Neuronal stem cell (in vitro differentiated cells): ENCODE results near the gene PDK1.
"Not testable (repeated sequence)": the region's sequence is repeated elsewhere in the genome, so short reads cannot be mapped to it uniquely, and the experiment has no call there.

Source experiments
- DNase-seq: peaks from one replicate; pipeline ENCODE4 v3.0.0-alpha.2; 2013; ENCODE audit warnings: low spot score
- H2AFZ ChIP-seq: one replicate; pipeline ENCODE4 v1.6.1; 2013; ENCODE audit warnings: mild to moderate bottlenecking, low read length, inconsistent platforms
- H2AK5ac ChIP-seq: 2 replicates; pipeline ENCODE4 v1.6.1; 2013; ENCODE audit warnings: low read depth, mild to moderate bottlenecking, inconsistent platforms, low read length, moderate library complexity, mixed read lengths
- H2BK120ac ChIP-seq: 2 replicates; pipeline ENCODE4 v1.6.1; 2013; ENCODE audit warnings: low read depth, mild to moderate bottlenecking, inconsistent platforms, low read length, moderate library complexity, mixed read lengths
- H2BK12ac ChIP-seq: one replicate; pipeline ENCODE4 v1.6.1; 2013; ENCODE audit warnings: low read length, inconsistent platforms
- H2BK15ac ChIP-seq: 2 replicates; pipeline ENCODE4 v1.6.1; 2013; ENCODE audit warnings: mild to moderate bottlenecking, low read length, inconsistent platforms, mixed read lengths
- H2BK5ac ChIP-seq: one replicate; pipeline ENCODE4 v1.6.1; 2013; ENCODE audit warnings: inconsistent platforms, mild to moderate bottlenecking, low read length, moderate library complexity
- H3K14ac ChIP-seq: one replicate; pipeline ENCODE4 v1.6.1; 2013; ENCODE audit warnings: low read length, inconsistent platforms
- H3K18ac ChIP-seq: 2 replicates; pipeline ENCODE4 v1.6.1; 2013; ENCODE audit warnings: low read length, inconsistent platforms
- H3K23ac ChIP-seq: 2 replicates; pipeline ENCODE4 v1.6.1; 2013; ENCODE audit warnings: low read depth, mild to moderate bottlenecking, mixed read lengths, low read length, inconsistent platforms; ENCODE audit not compliant: poor library complexity
- H3K27ac ChIP-seq: replicated peaks from 3 replicates; pipeline ENCODE4 v1.5.1; 2013; ENCODE audit warnings: low read length, inconsistent platforms
- H3K27me3 ChIP-seq, 3 experiments: 2 replicates each; pipeline ENCODE4 v1.6.1; 2013; ENCODE audit warnings: low read length in 3 of 3, mild to moderate bottlenecking in 2 of 3, inconsistent platforms in 1 of 3, low read depth in 1 of 3, mixed read lengths in 1 of 3, moderate library complexity in 1 of 3; ENCODE audit not compliant: control insufficient read depth in 3 of 3, insufficient read depth in 3 of 3
- H3K36me3 ChIP-seq, 2 donors: replicated peaks in 1 of 2; 2 replicates each; pipeline ENCODE4 v1.6.1; 2013; ENCODE audit warnings: low read length in 2 of 2; ENCODE audit not compliant: control insufficient read depth in 2 of 2, insufficient read depth in 2 of 2
- H3K4ac ChIP-seq: 2 replicates; pipeline ENCODE4 v1.6.1; 2013; ENCODE audit warnings: inconsistent platforms, mild to moderate bottlenecking, low read length, moderate library complexity
- H3K4me1 ChIP-seq, 2 donors: 1 replicate in 1 of 2; 2 replicates in 1 of 2; pipeline ENCODE4 v1.6.1; 2013; ENCODE audit warnings: low read length in 2 of 2, low read depth in 1 of 2; ENCODE audit not compliant: control insufficient read depth in 2 of 2, insufficient read depth in 1 of 2
- H3K4me2 ChIP-seq: one replicate; pipeline ENCODE4 v1.6.1; 2013; ENCODE audit warnings: mild to moderate bottlenecking, low read length, inconsistent platforms; ENCODE audit not compliant: insufficient read depth, poor library complexity, severe bottlenecking
- H3K4me3 ChIP-seq, 2 donors: 2 replicates each; pipeline ENCODE4 v1.5.1; 2013; ENCODE audit warnings: low read length in 2 of 2, mild to moderate bottlenecking in 2 of 2, inconsistent platforms in 1 of 2, moderate library complexity in 1 of 2
- H3K79me1 ChIP-seq: one replicate; pipeline ENCODE4 v1.6.1; 2013; ENCODE audit warnings: low read depth, mild to moderate bottlenecking, inconsistent platforms, low read length, moderate library complexity
- H3K9ac ChIP-seq: one replicate; pipeline ENCODE4 v1.6.1; 2013; ENCODE audit warnings: mild to moderate bottlenecking, low read depth, low read length, inconsistent platforms; ENCODE audit not compliant: poor library complexity
- H3K9me3 ChIP-seq, 2 donors: replicated peaks in 1 of 2; 2 replicates each; pipeline versions ENCODE3 to v1.6.1; 2013; ENCODE audit warnings: low read length in 2 of 2, mild to moderate bottlenecking in 2 of 2, inconsistent platforms in 1 of 2, low read depth in 1 of 2, mixed read lengths in 1 of 2, moderate library complexity in 1 of 2; ENCODE audit not compliant: control insufficient read depth in 2 of 2, insufficient read depth in 1 of 2
- H4K8ac ChIP-seq: one replicate; pipeline ENCODE4 v1.6.1; 2013; ENCODE audit warnings: low read depth, mild to moderate bottlenecking, inconsistent platforms, low read length, moderate library complexity
- H4K91ac ChIP-seq: one replicate; pipeline ENCODE4 v1.6.1; 2013; ENCODE audit warnings: low read length, low read depth, mild to moderate bottlenecking, inconsistent platforms; ENCODE audit not compliant: poor library complexity
- WGBS, 2 donors: extraction: QIAGEN DNeasy Blood & Tissue Kit; methylation state at CpG; one replicate each; pipeline ENCODE4 v1.1.7; 2013; ENCODE audit warnings: missing lambda C conversion rate in 2 of 2, mixed read lengths in 1 of 2; ENCODE audit not compliant: insufficient read length in 2 of 2, insufficient replicate concordance in 1 of 2; ENCODE audit errors: extremely low coverage in 2 of 2; 5-methylcytosine and 5-hydroxymethylcytosine counted together

Gene PDK1

DNA sequence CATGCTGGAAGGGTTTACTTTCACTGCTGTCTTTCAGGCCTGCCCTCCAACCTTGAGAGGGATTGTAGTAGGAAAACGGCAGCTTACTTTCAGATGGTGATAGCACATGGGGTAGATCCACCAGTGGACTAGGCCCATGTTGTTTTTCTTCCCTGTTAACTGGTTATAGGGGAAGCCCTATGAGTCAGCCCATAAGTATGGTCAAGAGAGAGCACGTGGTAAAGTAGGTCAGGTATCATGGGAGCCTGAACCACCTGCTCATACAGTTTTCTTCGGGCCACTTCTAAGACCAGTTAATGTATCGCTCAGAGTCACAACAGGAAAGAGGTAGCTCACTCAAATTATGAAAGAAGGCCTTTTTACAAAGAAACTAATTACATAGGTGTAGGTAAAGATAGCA is 33.0 kb downstream of the PDK1 start:
- Histone ChIP-seq H3K23ac (no peak overlapping the region), H3K27me3 (no peaks in the 10 kb centered on the region), H2BK15ac (no peak overlapping the region), H3K14ac (no peak overlapping the region), H4K8ac (no peak overlapping the region), H2BK12ac (no peak overlapping the region), H3K4me3 (no peak overlapping the region), H3K9me3 (peaks cover 0 to 2% of the 10 kb centered on the region in 2 donors), H3K4me1 (no peaks in the 10 kb centered on the region), H2BK120ac (no peak overlapping the region), H2BK5ac (no peak overlapping the region), H4K91ac (no peak overlapping the region), H3K4ac (no peak overlapping the region), H3K9ac (no peak overlapping the region), H2AFZ (no peak overlapping the region), H3K27ac (no peak overlapping the region), H2AK5ac (no peak overlapping the region), H3K36me3 (peaks cover 0 to 42% of the 10 kb centered on the region in 2 donors), H3K4me2 (no peak overlapping the region), H3K79me1 (no peaks in the 10 kb centered on the region), H3K18ac (no peak overlapping the region)
- no CpG with 5 or more reads among the region's 4 CpGs for WGBS, 2 donors
- DNase-seq: no peak

GRCh38 chr2:172591386-172591785 is 35.5 kb downstream of the PDK1 start:
- H3K4me1 ChIP-seq, H3K4me2 ChIP-seq, H2BK15ac ChIP-seq, H3K23ac ChIP-seq, H3K4me3 ChIP-seq, H2BK12ac ChIP-seq, H2AFZ ChIP-seq, H3K14ac ChIP-seq, H3K9me3 ChIP-seq, H2BK120ac ChIP-seq, H2BK5ac ChIP-seq, H3K79me1 ChIP-seq, H2AK5ac ChIP-seq, H4K8ac ChIP-seq, DNase-seq, H3K27me3 ChIP-seq, H4K91ac ChIP-seq, H3K27ac ChIP-seq, H3K4ac ChIP-seq, H3K9ac ChIP-seq, H3K18ac ChIP-seq: not testable (repeated sequence)
- peaks cover 0 to 52% of the 10 kb centered on the region in 2 donors for H3K36me3 ChIP-seq
- no CpG with 5 or more reads among the region's 4 CpGs for WGBS, 2 donors

DNA sequence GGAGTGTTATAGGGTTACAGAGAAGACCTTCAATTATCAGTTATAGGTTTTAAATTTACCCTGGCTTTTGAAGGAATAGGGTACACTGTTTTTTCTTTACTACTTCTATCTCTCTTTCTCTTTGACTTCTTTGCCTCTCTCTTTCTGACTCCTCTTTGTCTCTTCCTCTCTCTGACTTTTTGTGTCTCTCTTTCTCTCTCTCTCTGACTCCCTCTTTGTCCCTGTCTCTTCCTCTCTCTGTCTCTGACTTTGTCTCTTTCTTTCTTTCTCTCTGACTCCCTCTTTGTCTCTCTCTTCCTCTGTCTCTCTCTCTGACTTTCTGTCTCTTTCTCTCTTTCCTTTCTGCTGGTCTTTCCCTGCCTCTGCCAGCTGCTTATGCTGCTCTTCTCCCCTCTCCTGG is 36.3 kb downstream of the PDK1 start:
- not testable (repeated sequence) for H3K4me1 ChIP-seq, H4K8ac ChIP-seq, DNase-seq, H2AK5ac ChIP-seq, H4K91ac ChIP-seq, H3K4me3 ChIP-seq, H3K79me1 ChIP-seq, H3K23ac ChIP-seq, H3K4me2 ChIP-seq, H2BK12ac ChIP-seq, H3K27ac ChIP-seq, H2BK120ac ChIP-seq, H3K14ac ChIP-seq, H2AFZ ChIP-seq, H3K9me3 ChIP-seq, H3K27me3 ChIP-seq, H3K18ac ChIP-seq, H2BK15ac ChIP-seq, H2BK5ac ChIP-seq, H3K4ac ChIP-seq, H3K9ac ChIP-seq
- H3K36me3 ChIP-seq: peaks cover 0 to 53% of the 10 kb centered on the region in 2 donors

- H3K9me3 ChIP-seq: no peaks in the 10 kb centered on the region
- WGBS, 2 donors: no CpG with 5 or more reads among the region's 5 CpGs
- H3K4me3 ChIP-seq: no peak overlapping the region
- H3K36me3 ChIP-seq: peaks cover 0 to 41% of the 10 kb centered on the region in 2 donors
- no peak overlapping the region for H2BK15ac ChIP-seq
- no peak overlapping the region for H3K9ac ChIP-seq
- DNase-seq: no peak
- H3K79me1 ChIP-seq: no peaks in the 10 kb centered on the region
- no peak overlapping the region for H3K23ac ChIP-seq
- H3K18ac ChIP-seq: no peak overlapping the region
- H3K4me2 ChIP-seq: no peak overlapping the region
- H3K27me3 ChIP-seq: no peaks in the 10 kb centered on the region
- no peak overlapping the region for H4K91ac ChIP-seq
- H2BK120ac ChIP-seq: no peak overlapping the region
- no peak overlapping the region for H3K27ac ChIP-seq
- no peak overlapping the region for H3K4ac ChIP-seq
- H2BK5ac ChIP-seq: no peak overlapping the region
- H3K14ac ChIP-seq: no peak overlapping the region
- H3K4me1 ChIP-seq: peaks cover 0 to 3% of the 10 kb centered on the region in 2 donors
- no peak overlapping the region for H4K8ac ChIP-seq
- no peak overlapping the region for H2AK5ac ChIP-seq
- H2AFZ ChIP-seq: no peak overlapping the region
- H2BK12ac ChIP-seq: no peak overlapping the region
Measured at GRCh38 chr2:172596776-172597175, 40.9 kb downstream of the PDK1 start.
